HG03442 (cell line): ENCODE measurements around the gene RASA3.
A peak's percentile ranks its signal among the peaks of the same experiment; 100 is the strongest.

Experiments
- ATAC-seq: cut with Tn5 transposase; IDR thresholded peaks from one replicate; pipeline ENCODE4 v1.9.1; 2021; ENCODE audit warnings: mild to moderate bottlenecking, moderate library complexity; ENCODE audit not compliant: unreplicated experiment

The RASA3 gene

DNA sequence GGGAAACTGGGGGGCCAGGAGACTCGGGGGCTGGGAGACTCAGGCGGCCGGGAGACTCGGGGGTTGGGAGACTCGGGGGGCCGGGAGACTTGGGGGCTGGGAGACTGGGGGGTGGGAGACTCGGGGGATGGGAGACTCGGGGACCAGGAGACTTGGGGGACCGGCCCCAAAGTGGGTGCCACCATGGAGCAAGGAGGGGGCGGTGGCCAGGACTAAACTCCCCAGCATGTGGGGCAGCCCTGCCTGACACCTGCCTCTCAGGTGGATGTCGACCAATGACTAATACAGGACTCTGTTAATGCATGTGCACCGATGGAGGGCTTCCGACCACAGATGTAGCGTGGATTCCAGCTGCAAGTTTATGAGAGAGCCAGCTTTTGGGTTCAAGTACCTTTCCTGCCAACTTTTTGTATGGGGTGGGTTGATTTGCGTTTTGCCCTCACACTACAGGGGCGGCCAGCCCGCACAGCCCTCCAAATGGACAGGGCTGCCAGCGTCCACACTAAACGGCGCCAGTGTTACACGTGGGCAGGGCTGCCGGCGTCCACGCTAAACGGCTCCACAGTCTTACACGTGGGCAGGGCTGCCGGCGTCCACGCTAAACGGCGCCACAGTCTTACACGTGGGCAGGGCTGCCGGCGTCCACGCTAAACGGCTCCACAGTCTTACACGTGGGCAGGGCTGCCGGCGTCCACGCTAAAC, 62.2 kb downstream of the RASA3 start:
- ATAC-seq: no peak

GRCh38 chr13:114069376-114070097, 62.9 kb downstream of the RASA3 start:
- no peak for ATAC-seq

DNA sequence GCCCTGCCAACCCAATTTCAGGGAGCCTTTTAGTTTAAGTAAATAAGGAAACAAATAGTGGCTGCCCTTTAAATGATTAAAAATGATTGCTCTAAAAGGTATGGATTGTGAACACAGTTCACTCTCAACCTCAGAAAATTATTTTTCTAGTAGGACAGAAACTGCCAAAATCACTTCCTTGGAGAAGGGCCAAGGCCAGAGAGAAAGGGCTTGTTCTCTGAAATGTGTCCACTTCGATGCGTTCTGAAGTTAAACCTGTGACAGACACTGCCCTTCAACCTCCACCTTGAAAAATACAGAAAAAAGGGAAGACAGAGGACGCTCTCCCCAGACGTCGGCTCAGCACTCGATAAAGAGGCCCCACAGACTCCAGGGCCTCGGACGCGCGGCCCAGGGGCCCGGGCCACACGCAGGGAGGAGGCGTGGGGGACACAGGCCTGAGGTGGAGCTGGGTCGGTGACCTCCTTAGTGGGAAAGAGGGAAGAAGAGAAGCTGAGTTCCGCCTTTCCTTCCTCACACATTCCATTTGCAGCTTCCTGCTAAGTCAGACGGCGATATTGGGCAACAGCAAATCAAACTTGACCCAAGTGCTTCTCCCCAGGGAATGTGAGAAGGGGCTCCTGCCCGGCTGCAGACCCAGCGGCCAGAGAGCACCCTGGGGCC, 63.6 kb downstream of the RASA3 start:
- ATAC-seq: no peak

DNA sequence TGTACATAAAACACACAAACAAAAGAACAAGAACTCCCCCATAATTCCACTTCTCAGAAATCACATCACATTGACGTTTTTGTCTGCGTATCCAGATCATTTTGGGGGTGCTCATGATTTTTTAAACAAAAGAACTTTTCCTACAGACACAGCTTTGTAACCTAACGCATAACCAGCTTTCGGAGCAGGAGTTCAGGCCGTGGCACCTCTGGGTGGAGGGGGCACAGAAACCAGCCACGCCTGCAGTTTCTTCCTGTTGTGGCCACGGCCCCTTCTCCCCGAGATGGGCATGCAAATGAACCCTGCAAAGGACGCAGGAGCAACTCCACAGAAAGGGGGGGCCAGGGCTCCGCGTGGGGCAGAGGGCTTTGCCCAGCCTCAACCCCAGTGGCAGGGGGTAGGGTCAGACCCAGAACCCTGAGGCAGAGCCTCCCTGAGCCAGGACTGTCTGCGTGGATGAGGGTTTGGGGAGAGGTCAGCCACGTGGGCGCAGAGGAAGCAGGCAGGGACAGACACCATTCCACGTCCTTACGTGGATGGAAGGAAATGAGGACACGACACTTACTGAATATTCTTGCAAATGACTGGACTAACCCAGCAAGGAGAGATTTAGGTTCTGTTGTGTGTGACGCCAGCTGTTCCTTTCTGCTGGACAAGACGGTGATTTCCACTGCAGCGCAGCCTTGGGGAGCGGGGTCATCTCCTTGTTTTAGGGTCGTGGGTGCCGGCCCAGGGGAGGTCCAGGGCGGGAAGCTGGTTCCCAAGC, 64.4 kb downstream of the RASA3 start:
- ATAC-seq: peak; percentile 9

- ATAC-seq: peak; percentile 40
Observed at GRCh38 chr13:114067381-114067885, 65.0 kb downstream of the RASA3 start.

- no peak for ATAC-seq
Observed at GRCh38 chr13:114066956-114067355, 65.5 kb downstream of the RASA3 start.

GRCh38 chr13:114065926-114066774, 66.3 kb downstream of the RASA3 start:
- ATAC-seq: no peak

- peak; percentile 44 for ATAC-seq
Observed at GRCh38 chr13:114065141-114065925, 67.1 kb downstream of the RASA3 start.

- ATAC-seq: no peak
Observed at GRCh38 chr13:114064450-114065140, 67.8 kb downstream of the RASA3 start.

- ATAC-seq: no peak
Observed at GRCh38 chr13:114063545-114064449, 68.6 kb downstream of the RASA3 start.

DNA sequence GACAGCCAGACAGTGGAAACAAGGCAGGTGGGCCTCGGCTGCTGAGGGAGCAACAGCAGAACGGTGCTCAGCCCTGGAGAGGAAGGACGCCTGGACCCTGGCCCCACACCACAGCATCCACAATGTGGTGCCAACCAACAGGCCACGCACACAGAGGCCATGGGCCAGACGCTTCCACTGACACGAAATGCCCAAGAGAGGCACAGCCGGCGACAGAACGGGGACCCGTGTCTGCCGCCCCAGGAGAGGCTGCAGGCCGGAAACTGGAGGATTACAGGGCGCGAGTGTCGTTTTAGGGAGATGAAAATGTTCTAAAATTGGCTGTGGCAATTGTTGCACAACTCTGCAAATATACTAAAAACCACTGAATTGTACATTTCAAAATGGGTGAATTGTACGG, 69.7 kb downstream of the RASA3 start:
- ATAC-seq: no peak

DNA sequence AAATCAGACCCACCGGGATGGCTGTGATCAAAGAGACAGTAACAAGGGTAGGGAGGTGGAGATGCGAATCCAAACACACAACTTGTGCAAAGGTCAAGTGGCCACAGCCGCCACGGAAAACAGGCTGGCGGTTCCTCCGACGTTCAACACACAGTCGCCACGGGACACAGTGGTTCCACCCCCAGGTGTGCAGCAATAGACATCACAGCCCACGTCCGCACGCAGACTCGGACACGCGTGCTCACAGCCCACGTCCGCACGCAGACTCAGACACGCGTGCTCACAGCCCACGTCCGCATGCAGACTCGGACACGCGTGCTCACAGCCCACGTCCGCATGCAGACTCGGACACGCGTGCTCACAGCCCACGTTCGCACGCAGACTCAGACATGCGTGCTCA, 70.1 kb downstream of the RASA3 start:
- ATAC-seq: no peak

DNA sequence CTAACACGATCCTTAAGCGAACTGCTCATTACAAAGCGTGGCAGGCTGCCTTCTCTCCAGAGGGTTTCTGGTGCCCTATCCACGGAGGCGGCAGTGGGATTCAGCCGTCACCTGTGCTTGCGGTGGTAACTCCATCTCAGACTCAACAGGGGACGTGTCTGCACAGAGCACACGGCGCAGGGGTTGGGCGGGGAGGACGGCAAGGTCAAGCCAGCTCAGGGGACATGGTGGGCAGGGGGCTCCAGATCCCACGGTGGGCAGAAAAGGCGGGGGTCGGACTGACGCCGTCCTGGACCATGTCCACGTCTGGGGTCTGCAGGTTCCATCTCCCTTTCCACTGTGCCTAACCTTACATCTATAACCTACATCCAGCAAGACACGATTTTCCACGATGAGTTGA, 70.7 kb downstream of the RASA3 start:
- ATAC-seq: no peak

DNA sequence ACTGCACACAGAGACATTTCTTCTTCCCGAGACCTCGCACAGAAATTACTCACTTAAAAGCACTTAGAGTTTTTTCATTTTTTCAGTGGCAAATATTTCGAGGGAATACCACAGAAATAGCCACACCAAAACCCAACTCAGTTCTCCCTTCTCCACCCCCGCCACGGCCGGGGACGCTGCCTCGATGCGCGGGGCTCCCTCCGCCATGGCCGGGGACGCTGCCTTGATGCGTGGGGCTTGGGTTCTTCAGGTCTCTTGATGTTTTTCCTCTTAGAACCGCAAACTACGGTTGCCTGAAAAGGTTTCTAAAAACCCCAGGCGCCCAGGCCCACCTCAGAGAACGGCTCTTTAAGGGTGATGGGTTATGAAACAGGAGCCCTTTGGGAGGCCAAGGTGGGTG, 71.4 kb downstream of the RASA3 start:
- ATAC-seq: no peak

DNA sequence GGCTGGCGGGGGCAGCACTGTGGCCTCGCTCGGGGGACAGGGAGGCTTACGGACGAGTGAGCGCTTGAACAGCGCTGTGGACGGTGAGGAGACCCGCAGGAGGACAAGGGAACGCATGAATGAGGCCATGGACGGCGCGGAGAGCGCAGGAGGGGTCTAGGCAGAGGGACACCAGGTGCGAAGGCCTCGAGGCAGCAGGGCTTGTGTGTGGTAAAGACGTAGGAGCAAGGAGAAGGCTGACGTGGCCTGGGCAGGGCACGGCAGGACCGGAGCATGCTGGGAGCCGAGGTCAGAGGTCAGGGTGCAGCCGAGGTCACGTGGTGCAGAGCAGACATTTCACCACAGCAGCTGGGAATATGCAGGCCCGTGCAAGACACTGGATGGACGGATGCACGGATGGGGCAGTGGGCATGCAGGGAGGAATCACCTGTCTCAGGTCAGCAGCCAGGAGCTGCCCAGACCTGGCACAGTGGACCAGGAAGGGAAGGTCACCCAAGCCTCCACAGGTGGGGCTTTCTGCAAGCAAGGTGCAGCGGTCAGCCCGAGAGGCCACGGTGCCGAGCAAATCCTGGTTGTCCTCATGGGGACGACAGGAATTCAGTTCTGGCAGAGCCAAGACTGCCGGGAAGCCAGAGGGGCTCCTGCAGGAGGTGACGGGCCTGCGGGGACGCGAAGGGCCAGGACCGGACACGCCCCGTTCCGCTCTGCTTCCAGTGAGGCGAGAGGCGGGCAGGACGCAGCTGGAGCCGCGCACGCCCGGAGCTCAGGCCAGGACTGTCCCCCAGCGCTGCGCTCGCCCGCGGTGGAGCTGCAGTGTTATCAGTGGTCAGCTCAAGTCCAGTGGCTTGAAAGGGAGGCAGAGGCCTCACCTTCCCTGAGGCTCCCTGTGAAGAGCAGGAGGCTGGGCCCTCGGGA, 72.2 kb downstream of the RASA3 start:
- ATAC-seq: no peak

DNA sequence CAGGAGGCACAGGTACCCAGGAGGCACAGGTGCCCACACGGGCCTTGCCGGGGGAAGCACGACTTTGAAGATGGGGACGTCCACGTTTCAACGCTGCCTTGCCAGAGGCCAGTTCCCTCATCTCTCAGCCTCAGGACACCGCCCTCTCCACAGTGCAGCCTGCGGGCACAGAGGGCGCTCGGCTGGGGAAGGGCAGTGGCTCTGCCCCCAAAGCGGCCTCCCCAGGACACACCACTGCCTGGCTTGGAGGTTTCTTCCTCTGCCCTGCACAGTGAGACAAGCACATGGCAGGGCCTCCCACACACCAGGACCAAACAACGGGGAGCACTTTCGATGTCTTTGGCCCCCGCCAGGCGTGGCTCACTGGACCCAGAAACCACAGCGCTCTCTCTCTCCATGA, 73.0 kb downstream of the RASA3 start:
- no peak for ATAC-seq
